ENCODE results near the gene COL5A1.

The COL5A1 gene

GRCh38 chr9:134606951-134607731 is 34.5 kb upstream of the COL5A1 start:
- no peak for FAIRE-seq

GRCh38 chr9:134607971-134608370 is 33.6 kb upstream of the COL5A1 start:
- FAIRE-seq, result no peak

More at GRCh38 chr9:134606951-134607731, 34.5 kb upstream of the COL5A1 start:
- no peak for DNase-seq (ENCODE audit: insufficient read length, low spot score)

GRCh38 chr9:134611046-134611445 is 30.6 kb upstream of the COL5A1 start:
- FAIRE-seq (no peak), DNase-seq (ENCODE audit: insufficient read length, low spot score) (no peak)

More at GRCh38 chr9:134607971-134608370, 33.6 kb upstream of the COL5A1 start:
- no peak for DNase-seq (ENCODE audit: insufficient read length, low spot score)

DNA sequence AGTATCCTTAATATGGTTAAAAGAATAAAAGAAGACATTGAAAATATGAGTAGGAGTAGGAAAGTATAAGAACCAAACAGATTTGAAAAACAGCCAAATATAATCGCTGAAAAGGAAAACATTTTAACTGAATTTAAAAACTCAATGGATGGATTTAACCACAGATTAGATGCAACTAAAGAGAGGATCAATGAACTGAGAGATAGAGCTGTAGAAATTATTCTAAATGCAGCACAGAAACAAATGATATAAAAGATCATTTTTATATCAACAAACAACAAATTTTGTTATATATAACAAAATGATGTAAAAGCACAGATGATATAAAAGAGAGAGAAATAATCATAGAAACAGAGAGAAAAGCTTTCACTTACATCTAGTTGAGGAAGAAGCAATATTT is 29.3 kb upstream of the COL5A1 start:
- DNase-seq (ENCODE audit: insufficient read length, low spot score) (no peak), FAIRE-seq (no peak)

GRCh38 chr9:134612715-134613114 is 28.9 kb upstream of the COL5A1 start:
- FAIRE-seq (no peak), DNase-seq (ENCODE audit: insufficient read length, low spot score) (no peak)

- FAIRE-seq (no peak), DNase-seq (ENCODE audit: insufficient read length, low spot score) (no peak)
These were observed 27.3 kb upstream of the COL5A1 start for GRCh38 chr9:134614256-134614655.

DNA sequence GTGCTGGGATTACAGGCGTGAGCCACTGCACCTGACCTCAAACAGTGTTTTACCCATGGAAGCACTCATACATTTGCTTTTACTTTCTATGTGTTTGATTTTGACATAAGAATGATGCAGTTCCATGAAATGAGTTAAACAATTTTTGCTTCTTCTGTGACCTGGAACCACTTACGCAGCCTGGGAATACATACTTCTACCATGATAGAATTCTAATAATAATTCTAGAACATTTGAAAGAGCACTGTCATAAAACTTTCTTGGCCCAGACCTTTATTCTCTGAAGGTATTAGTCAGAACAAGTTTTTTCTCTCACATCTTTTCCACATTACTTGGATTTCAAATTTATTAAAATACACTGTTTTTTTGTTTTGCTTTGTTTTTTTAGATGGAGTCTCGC is 25.3 kb upstream of the COL5A1 start:
- DNase-seq (ENCODE audit: insufficient read length, low spot score) (no peak), FAIRE-seq (no peak)

DNA sequence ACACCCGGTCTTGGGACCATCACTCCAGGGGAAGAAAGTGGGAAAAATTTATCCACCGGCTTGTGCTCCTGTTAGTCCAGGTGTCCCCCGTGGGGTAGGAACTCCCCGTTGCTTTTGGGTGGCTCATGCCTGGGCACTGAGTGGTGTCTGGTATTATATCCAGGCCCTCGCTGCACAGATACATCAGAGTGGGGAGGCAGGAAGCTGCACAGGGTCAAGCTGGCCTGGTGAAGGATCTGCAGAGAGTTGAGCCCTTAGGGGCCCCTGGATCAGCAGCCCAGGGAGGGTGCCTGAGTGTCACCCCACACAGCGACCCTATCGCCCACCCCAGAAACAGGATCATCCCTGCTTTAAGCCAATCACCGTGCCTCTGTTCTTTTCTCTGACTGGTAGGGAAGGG is 24.4 kb upstream of the COL5A1 start:
- DNase-seq (ENCODE audit: insufficient read length, low spot score), result no peak
- no peak for FAIRE-seq

GRCh38 chr9:134617836-134618162 is 23.8 kb upstream of the COL5A1 start:
- no peak for DNase-seq (ENCODE audit: insufficient read length, low spot score)
- no peak for FAIRE-seq

GRCh38 chr9:134618163-134618832 is 23.3 kb upstream of the COL5A1 start:
- DNase-seq (ENCODE audit: insufficient read length, low spot score) (no peak), FAIRE-seq (no peak)

GRCh38 chr9:134618833-134619447 is 22.7 kb upstream of the COL5A1 start:
- FAIRE-seq (no peak), DNase-seq (ENCODE audit: insufficient read length, low spot score) (no peak)

- FAIRE-seq (no peak), DNase-seq (ENCODE audit: insufficient read length, low spot score) (no peak)
These were observed 22.1 kb upstream of the COL5A1 start for GRCh38 chr9:134619448-134619982.

- no peak for FAIRE-seq
These were observed 21.5 kb upstream of the COL5A1 start for GRCh38 chr9:134619983-134620661.

GRCh38 chr9:134620751-134621557 is 20.6 kb upstream of the COL5A1 start:
- FAIRE-seq (no peak), DNase-seq (ENCODE audit: insufficient read length, low spot score) (no peak)

More at GRCh38 chr9:134619983-134620661, 21.5 kb upstream of the COL5A1 start:
- no peak for DNase-seq (ENCODE audit: insufficient read length, low spot score)

DNA sequence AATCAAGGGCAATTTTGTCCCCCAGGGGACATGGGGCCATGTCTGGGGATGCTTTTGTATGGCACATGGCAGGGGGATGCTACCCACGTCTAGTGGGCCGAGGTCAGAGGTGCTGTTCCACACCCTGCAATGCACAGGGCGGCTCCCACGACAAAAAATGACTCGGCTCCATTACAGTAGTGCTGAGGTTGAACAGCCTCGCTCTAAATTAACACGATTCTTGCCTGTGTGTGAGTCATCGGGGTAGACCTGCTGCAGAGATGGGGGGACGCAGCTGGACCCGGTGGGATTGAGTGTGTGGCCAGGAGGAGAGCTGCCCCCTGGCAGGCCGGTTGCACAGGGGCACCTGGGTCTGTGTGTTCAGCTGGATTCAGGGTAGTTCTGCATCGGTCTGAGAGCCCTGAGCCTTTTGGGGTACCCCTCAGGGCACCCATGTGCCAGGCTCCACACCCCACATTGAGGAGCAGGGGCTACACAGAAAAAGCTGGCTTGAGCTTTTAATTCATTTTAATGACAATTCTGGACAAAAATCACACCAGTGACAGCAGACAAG is 20.0 kb upstream of the COL5A1 start:
- FAIRE-seq (no peak), DNase-seq (ENCODE audit: insufficient read length, low spot score) (no peak)

- no peak for DNase-seq (ENCODE audit: insufficient read length, low spot score)
- FAIRE-seq, result no peak
These were observed 18.7 kb upstream of the COL5A1 start for GRCh38 chr9:134622896-134623257.

- FAIRE-seq (no peak), DNase-seq (ENCODE audit: insufficient read length, low spot score) (no peak)
These were observed 18.1 kb upstream of the COL5A1 start for GRCh38 chr9:134623258-134624066.

- no peak for DNase-seq (ENCODE audit: insufficient read length, low spot score)
These were observed 17.4 kb upstream of the COL5A1 start for GRCh38 chr9:134624137-134624591.

DNA sequence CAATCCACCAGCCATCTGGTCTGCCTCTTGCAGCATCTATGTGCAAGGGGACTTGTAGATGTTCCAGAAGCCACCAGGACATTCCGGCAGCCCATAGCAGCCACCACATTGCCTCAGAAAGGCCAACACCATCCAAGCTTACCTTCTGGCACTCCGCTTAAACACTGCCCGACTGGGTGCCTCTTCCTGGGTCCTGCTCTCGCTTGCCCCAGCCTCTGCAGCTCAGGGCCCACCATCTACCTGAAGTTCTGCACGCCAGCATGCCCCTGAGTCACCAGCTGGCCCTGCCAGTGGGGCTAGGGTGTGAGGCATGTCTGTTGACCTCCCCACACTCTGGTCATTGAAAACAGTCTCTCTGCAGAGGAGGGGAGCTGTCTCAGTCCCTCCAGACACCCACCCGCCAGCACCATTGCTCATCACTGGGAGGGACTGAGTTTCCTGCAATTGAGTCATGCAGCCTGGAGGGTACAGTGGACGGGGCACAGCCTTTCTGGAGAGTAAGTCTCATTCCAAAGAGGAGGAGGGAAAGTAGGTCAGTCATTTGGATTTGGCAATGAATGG is 16.9 kb upstream of the COL5A1 start:
- DNase-seq (ENCODE audit: insufficient read length, low spot score) (peak; percentile 61), FAIRE-seq (peak; percentile 81)

More at GRCh38 chr9:134624137-134624591, 17.4 kb upstream of the COL5A1 start:
- no peak for FAIRE-seq
